Stimulated activated memory B cell treated with anti-CD40 and anti-IgM and Interleukin-4, amounts not matched to agents 10 μg/mL and 1 μg/mL and 100 μg/mL, for 72 hours (primary cell): ENCODE data around the gene AHDC1.
"Not testable (repeated sequence)": the region's sequence is repeated elsewhere in the genome, so short reads cannot be mapped to it uniquely, and the experiment has no call there.

Source experiments
- ATAC-seq: fragments of 150-1000 bp; cut with Tn5 transposase; 2 replicates; pipeline ENCODE4 v1.10.0; 2021
- H3K27ac Mint-ChIP-seq: one replicate; pipeline ENCODE4 v1.8.0; 2022; ENCODE audit warnings: mild to moderate bottlenecking, mixed read lengths
- H3K27me3 Mint-ChIP-seq: one replicate; pipeline ENCODE4 v1.8.0; 2022; ENCODE audit warnings: mixed read lengths
- H3K36me3 Mint-ChIP-seq: one replicate; pipeline ENCODE4 v1.8.0; 2022; ENCODE audit warnings: mixed read lengths
- H3K4me1 Mint-ChIP-seq: one replicate; pipeline ENCODE4 v1.8.0; 2022; ENCODE audit warnings: mixed read lengths
- H3K4me3 Mint-ChIP-seq: one replicate; pipeline ENCODE4 v1.8.0; 2022; ENCODE audit warnings: mild to moderate bottlenecking, moderate library complexity, mixed read lengths
- H3K9me3 Mint-ChIP-seq: one replicate; pipeline ENCODE4 v1.8.0; 2022; ENCODE audit warnings: mixed read lengths

AHDC1 gene

GRCh38 chr1:27538793-27539192 is 65.2 kb downstream of the AHDC1 start:
- H3K9me3 Mint-ChIP-seq, result no peaks in the 10 kb centered on the region
- H3K27me3 Mint-ChIP-seq, result no peaks in the 10 kb centered on the region
- peaks cover 25% of the 10 kb centered on the region for H3K36me3 Mint-ChIP-seq
- peaks cover 6% of the 10 kb centered on the region for H3K4me1 Mint-ChIP-seq
- H3K27ac Mint-ChIP-seq, result no peak overlapping the region
- H3K4me3 Mint-ChIP-seq, result no peak overlapping the region
- ATAC-seq, result no peak

DNA sequence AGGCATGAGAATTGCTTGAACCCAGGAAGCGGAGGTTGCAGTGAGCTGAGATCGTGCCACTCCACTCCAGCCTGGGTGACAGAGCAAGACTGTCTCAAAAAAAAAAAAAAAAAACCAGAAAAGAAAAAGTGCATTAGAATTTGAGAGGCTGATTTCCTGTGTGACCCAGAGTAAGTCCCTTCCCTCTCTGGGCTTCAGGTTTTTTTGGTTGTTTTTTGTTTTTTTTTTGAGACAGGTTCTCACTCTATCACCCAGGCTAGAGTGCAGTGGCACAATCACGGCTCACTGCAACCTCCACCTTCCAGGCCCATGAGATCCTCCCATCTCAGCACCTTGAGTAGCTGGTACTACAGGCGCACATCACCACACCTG is 65.7 kb downstream of the AHDC1 start:
- H3K4me1 Mint-ChIP-seq, H3K27me3 Mint-ChIP-seq, H3K4me3 Mint-ChIP-seq, H3K9me3 Mint-ChIP-seq, ATAC-seq, H3K27ac Mint-ChIP-seq: not testable (repeated sequence)
- peaks cover 30% of the 10 kb centered on the region for H3K36me3 Mint-ChIP-seq

- no peaks in the 10 kb centered on the region for H3K9me3 Mint-ChIP-seq
- no peak for ATAC-seq
- H3K36me3 Mint-ChIP-seq, result peaks cover 28% of the 10 kb centered on the region
- no peak overlapping the region for H3K27ac Mint-ChIP-seq
- no peaks in the 10 kb centered on the region for H3K4me1 Mint-ChIP-seq
- H3K27me3 Mint-ChIP-seq, result no peaks in the 10 kb centered on the region
- no peak overlapping the region for H3K4me3 Mint-ChIP-seq
Observed at GRCh38 chr1:27536767-27537166, 67.2 kb downstream of the AHDC1 start.

- H3K4me1 Mint-ChIP-seq, result no peaks in the 10 kb centered on the region
- H3K27me3 Mint-ChIP-seq, result no peaks in the 10 kb centered on the region
- no peaks in the 10 kb centered on the region for H3K9me3 Mint-ChIP-seq
- H3K4me3 Mint-ChIP-seq, result no peak overlapping the region
- no peak for ATAC-seq
- H3K36me3 Mint-ChIP-seq, result peaks cover 28% of the 10 kb centered on the region
- no peak overlapping the region for H3K27ac Mint-ChIP-seq
Observed at GRCh38 chr1:27536010-27536757, 67.8 kb downstream of the AHDC1 start.

DNA sequence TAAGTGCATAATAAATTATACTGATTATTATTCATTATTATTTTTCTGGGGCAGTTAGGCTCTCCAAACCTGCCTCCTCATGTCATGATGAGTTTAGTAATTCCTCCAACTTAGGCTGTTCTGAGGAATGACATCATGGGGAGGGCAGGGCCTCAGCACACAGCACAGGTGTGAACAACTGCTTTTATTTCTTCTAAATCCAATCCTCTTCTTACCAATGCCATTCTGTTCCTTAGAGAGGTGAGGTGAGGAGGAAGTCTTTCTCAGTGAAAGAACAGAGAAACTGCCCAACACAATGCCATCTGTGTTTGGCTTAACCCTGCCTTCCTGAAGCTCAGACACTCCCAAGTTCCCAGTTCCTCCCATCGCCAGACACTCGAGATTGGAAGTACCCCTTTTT is 68.6 kb downstream of the AHDC1 start:
- Mint-ChIP-seq H3K27ac (no peak overlapping the region), H3K4me3 (no peak overlapping the region), H3K9me3 (no peaks in the 10 kb centered on the region), H3K27me3 (no peaks in the 10 kb centered on the region), H3K36me3 (peaks cover 23% of the 10 kb centered on the region), H3K4me1 (no peaks in the 10 kb centered on the region)
- ATAC-seq, result no peak

GRCh38 chr1:27531959-27532685 is 71.8 kb downstream of the AHDC1 start:
- Mint-ChIP-seq H3K27me3 (no peaks in the 10 kb centered on the region), H3K27ac (peak overlapping the region; percentile 26), H3K4me1 (peaks cover 12% of the 10 kb centered on the region), H3K4me3 (no peak overlapping the region), H3K36me3 (peaks cover 14% of the 10 kb centered on the region), H3K9me3 (no peaks in the 10 kb centered on the region)
- ATAC-seq, result no peak

DNA sequence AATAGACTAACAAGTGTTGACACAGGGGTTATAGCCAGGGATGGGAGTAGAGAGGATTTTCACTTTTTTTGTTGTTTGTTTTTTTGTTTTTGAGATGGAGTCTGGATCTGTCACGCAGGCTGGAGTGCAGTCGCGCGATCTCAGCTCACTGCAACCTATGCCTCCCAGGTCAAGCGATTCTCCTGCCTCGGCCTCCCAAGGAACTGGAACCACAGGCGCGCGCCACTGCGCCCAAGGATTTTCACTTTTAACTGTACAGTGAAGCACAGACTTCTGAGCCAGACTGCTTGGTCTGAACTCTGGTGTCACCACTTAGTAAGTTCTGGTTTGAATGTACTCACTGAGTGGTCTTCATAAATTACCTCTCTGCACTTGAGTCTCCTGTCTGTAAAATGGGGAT is 73.8 kb downstream of the AHDC1 start:
- no peak for ATAC-seq
- no peak overlapping the region for H3K4me3 Mint-ChIP-seq
- no peaks in the 10 kb centered on the region for H3K9me3 Mint-ChIP-seq
- no peak overlapping the region for H3K27ac Mint-ChIP-seq
- peaks cover 14% of the 10 kb centered on the region for H3K36me3 Mint-ChIP-seq
- no peaks in the 10 kb centered on the region for H3K27me3 Mint-ChIP-seq
- peaks cover 31% of the 10 kb centered on the region for H3K4me1 Mint-ChIP-seq

DNA sequence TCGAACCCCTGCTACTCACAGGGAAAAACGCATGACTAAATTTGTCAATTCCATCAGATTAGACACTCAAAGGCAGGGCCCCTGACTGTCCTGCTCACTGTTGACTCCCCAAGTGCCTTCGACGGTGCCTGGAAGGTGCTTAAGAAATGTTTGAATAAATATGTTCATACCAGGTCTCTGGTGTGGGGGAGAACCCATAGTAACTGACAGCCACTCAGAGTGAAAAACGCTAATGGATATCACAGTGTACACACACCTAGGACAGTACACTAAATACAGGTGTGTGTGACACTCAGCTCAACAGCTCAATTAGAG is 74.3 kb downstream of the AHDC1 start:
- Mint-ChIP-seq H3K9me3 (no peaks in the 10 kb centered on the region), H3K27ac (peak overlapping the region; percentile 16), H3K4me3 (peak overlapping the region; percentile 35), H3K27me3 (no peaks in the 10 kb centered on the region), H3K36me3 (peaks cover 12% of the 10 kb centered on the region), H3K4me1 (peaks cover 36% of the 10 kb centered on the region)
- ATAC-seq, result no peak

GRCh38 chr1:27528818-27529703 is 74.9 kb downstream of the AHDC1 start:
- no peaks in the 10 kb centered on the region for H3K27me3 Mint-ChIP-seq
- H3K9me3 Mint-ChIP-seq, result no peaks in the 10 kb centered on the region
- peak overlapping the region; percentile 71 for H3K4me3 Mint-ChIP-seq
- peaks cover 42% of the 10 kb centered on the region for H3K4me1 Mint-ChIP-seq
- peaks cover 10% of the 10 kb centered on the region for H3K36me3 Mint-ChIP-seq
- peak overlapping the region; percentile 16 for H3K27ac Mint-ChIP-seq
- ATAC-seq, result no peak

- H3K27ac Mint-ChIP-seq, result peak overlapping the region; percentile 16
- peaks cover 50% of the 10 kb centered on the region for H3K4me1 Mint-ChIP-seq
- no peaks in the 10 kb centered on the region for H3K27me3 Mint-ChIP-seq
- H3K9me3 Mint-ChIP-seq, result no peaks in the 10 kb centered on the region
- ATAC-seq, result peak; percentile 74
- peaks cover 2% of the 10 kb centered on the region for H3K36me3 Mint-ChIP-seq
- peak overlapping the region; percentile 71 for H3K4me3 Mint-ChIP-seq
Observed at GRCh38 chr1:27527890-27528817, 75.8 kb downstream of the AHDC1 start.

- Mint-ChIP-seq H3K9me3 (no peaks in the 10 kb centered on the region), H3K27ac (peak overlapping the region; percentile 88), H3K4me3 (peak overlapping the region; percentile 20), H3K36me3 (no peaks in the 10 kb centered on the region), H3K27me3 (no peaks in the 10 kb centered on the region), H3K4me1 (peaks cover 55% of the 10 kb centered on the region)
- ATAC-seq, result peak; percentile 1
Observed at GRCh38 chr1:27527223-27527889, 76.6 kb downstream of the AHDC1 start.

DNA sequence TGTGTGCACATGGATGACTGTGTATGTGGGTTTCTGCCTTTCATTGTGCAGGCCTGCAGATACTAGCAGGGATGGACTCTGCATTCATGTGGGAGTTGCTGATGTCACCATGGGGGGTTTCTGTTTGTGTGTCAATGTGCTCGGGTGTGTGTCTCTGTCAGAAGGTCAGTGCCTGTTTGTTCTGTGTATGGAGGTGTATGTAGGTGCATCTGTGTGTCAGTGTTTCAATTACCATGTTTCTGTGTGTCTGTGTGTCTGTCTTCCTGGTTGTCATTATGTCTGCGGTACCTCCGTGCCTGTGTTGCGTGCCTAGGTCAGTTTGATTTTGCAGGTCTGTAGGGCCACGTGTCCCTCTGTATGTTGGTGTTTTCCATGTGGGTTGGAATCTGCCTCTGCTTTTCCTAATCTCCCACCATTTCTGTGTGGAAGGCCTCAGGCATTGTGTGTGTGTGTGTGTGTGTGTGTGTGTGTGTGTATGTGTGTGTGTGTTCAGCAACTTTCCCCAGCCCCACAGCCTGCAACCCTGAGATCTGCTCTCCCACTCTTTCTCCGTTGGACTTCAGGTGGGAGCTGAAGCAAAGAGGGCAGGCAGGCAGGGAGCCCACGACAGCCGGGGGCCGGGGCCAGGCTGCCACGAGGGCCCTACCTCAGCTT is 77.2 kb downstream of the AHDC1 start:
- H3K27me3 Mint-ChIP-seq, result no peaks in the 10 kb centered on the region
- H3K27ac Mint-ChIP-seq, result peak overlapping the region; percentile 88
- H3K4me3 Mint-ChIP-seq, result peak overlapping the region; percentile 67
- no peak for ATAC-seq
- no peaks in the 10 kb centered on the region for H3K36me3 Mint-ChIP-seq
- no peaks in the 10 kb centered on the region for H3K9me3 Mint-ChIP-seq
- peaks cover 62% of the 10 kb centered on the region for H3K4me1 Mint-ChIP-seq

GRCh38 chr1:27525296-27526272 is 78.4 kb downstream of the AHDC1 start:
- H3K9me3 Mint-ChIP-seq, result no peaks in the 10 kb centered on the region
- ATAC-seq, result peak; percentile 86
- no peaks in the 10 kb centered on the region for H3K27me3 Mint-ChIP-seq
- no peaks in the 10 kb centered on the region for H3K36me3 Mint-ChIP-seq
- peak overlapping the region; percentile 67 for H3K4me3 Mint-ChIP-seq
- H3K4me1 Mint-ChIP-seq, result peaks cover 68% of the 10 kb centered on the region
- H3K27ac Mint-ChIP-seq, result peak overlapping the region; percentile 88
